B cell (primary cell): ENCODE data around the gene CFTR. TPM values are rescaled to one million over a fixed set of nuclear protein-coding genes. Genes with fewer than 3 reads are reported as not detected.

Source experiments
- ATAC-seq: fragments of 200-7000 bp; cut with Tn5 transposase; one replicate; pipeline ENCODE4 v1.10.0; 2021; ENCODE audit warnings: low read depth, mild to moderate bottlenecking, moderate number of reproducible peaks, moderate library complexity
- CTCF ChIA-PET: fragments of 350-600 bp; sonication (Branson Sonifier 250); formaldehyde crosslinking; loops from one replicate; lab custom pipeline; 2021; ENCODE audit warnings: antibody characterized with exemption, inconsistent platforms; lab: Charles Lee
- POLR2A ChIA-PET: fragments of 350-600 bp; sonication (Branson Sonifier 250); formaldehyde crosslinking; loops from one replicate; lab custom pipeline; 2021; ENCODE audit warnings: antibody characterized with exemption; lab: Charles Lee
- DNase-seq: peaks from one replicate; pipeline ENCODE4 v3.0.0; 2013
- H2AFZ ChIP-seq: 2 replicates; pipeline ENCODE4 v1.6.1; 2012; ENCODE audit warnings: mild to moderate bottlenecking, low read depth, low read length; ENCODE audit not compliant: insufficient read depth, poor library complexity, severe bottlenecking
- H3K27ac ChIP-seq, 2 donors: 1 replicate in 1 of 2; 2 replicates in 1 of 2; pipeline ENCODE4 v1.5.1; 2012 to 2013; ENCODE audit warnings: low read length in 2 of 2, mild to moderate bottlenecking in 2 of 2, moderate library complexity in 1 of 2
- H3K27me3 ChIP-seq, 4 experiments: fragments of 200-600 bp in 1 of 4; sonication (generic) in 1 of 4; replicated peaks in 1 of 4; 1 replicate in 2 of 4; 2 replicates in 2 of 4; pipeline versions ENCODE4 v1.6.1 to v1.7.0; 2013 to 2016; ENCODE audit warnings: low read length in 3 of 4, mild to moderate bottlenecking in 2 of 4, mixed read lengths in 1 of 4, moderate library complexity in 1 of 4; ENCODE audit not compliant: insufficient read depth in 4 of 4, control insufficient read depth in 3 of 4; ENCODE audit errors: control extremely low read depth in 1 of 4
- H3K36me3 ChIP-seq, 2 experiments: replicated peaks in 1 of 2; 1 replicate in 1 of 2; 2 replicates in 1 of 2; pipeline versions ENCODE4 v1.6.1 to v1.7.1; 2013; ENCODE audit warnings: low read length in 1 of 2; ENCODE audit not compliant: insufficient read depth in 2 of 2, control insufficient read depth in 1 of 2; ENCODE audit errors: control extremely low read depth in 1 of 2, extremely low read depth in 1 of 2
- H3K4me1 ChIP-seq, 2 donors: fragments of 200-600 bp in 1 of 2; sonication (generic) in 1 of 2; 1 replicate in 1 of 2; 2 replicates in 1 of 2; pipeline versions ENCODE4 v1.5.1 to v1.6.1; 2013 to 2017; ENCODE audit warnings: low read length in 2 of 2; ENCODE audit not compliant: control insufficient read depth in 2 of 2, insufficient read depth in 2 of 2
- H3K4me2 ChIP-seq: replicated peaks from 2 replicates; pipeline ENCODE3; 2012; ENCODE audit warnings: mild to moderate bottlenecking, low read depth, low read length; ENCODE audit not compliant: poor library complexity, severe bottlenecking
- H3K4me3 ChIP-seq, 5 experiments: fragments of 200-600 bp in 1 of 5; sonication (generic) in 1 of 5; 1 replicate in 3 of 5; 2 replicates in 2 of 5; pipeline versions ENCODE4 v1.5.1 to v1.7.0; 2011 to 2016; ENCODE audit warnings: low read length in 4 of 5, mild to moderate bottlenecking in 4 of 5, low read depth in 2 of 5, control low read depth in 1 of 5, moderate library complexity in 1 of 5; ENCODE audit not compliant: insufficient read depth in 1 of 5; ENCODE audit errors: control extremely low read depth in 1 of 5, extremely low read depth in 1 of 5
- H3K79me2 ChIP-seq: fragments of 200-600 bp; sonication (generic); one replicate; pipeline ENCODE4 v1.6.0; 2016; ENCODE audit warnings: low read length; ENCODE audit not compliant: control insufficient read depth, insufficient read depth
- H3K9ac ChIP-seq: fragments of 200-600 bp; sonication (generic); 2 replicates; pipeline ENCODE4 v1.6.1; 2017; ENCODE audit warnings: mild to moderate bottlenecking, low read length, moderate library complexity
- H3K9me3 ChIP-seq, 3 donors: one replicate each; pipeline versions ENCODE4 v1.6.1 to v1.7.1; 2013; ENCODE audit warnings: low read length in 2 of 3; ENCODE audit not compliant: control insufficient read depth in 2 of 3, insufficient read depth in 1 of 3; ENCODE audit errors: control extremely low read depth in 1 of 3
- H4K20me1 ChIP-seq: 2 replicates; pipeline ENCODE4 v1.6.0; 2012; ENCODE audit warnings: mild to moderate bottlenecking, low read length; ENCODE audit not compliant: insufficient read depth, control insufficient read depth, poor library complexity, severe bottlenecking
- H3K27ac Mint-ChIP-seq: one replicate; pipeline ENCODE4 v1.8.0; 2021; ENCODE audit warnings: mixed read lengths
- H3K27me3 Mint-ChIP-seq: one replicate; pipeline ENCODE4 v1.8.0; 2021; ENCODE audit warnings: mixed read lengths
- H3K4me1 Mint-ChIP-seq: one replicate; pipeline ENCODE4 v1.8.0; 2021; ENCODE audit warnings: mixed read lengths
- H3K4me3 Mint-ChIP-seq: one replicate; pipeline ENCODE4 v1.8.0; 2021; ENCODE audit warnings: mixed read lengths
- H3K9me3 Mint-ChIP-seq: one replicate; pipeline ENCODE4 v1.8.0; 2022; ENCODE audit warnings: mixed read lengths; ENCODE audit not compliant: insufficient read depth
- EZH2 ChIP-seq: IDR thresholded peaks from 2 replicates; pipeline ENCODE4 v1.6.1; 2012; ENCODE audit warnings: borderline replicate concordance, low read depth, mild to moderate bottlenecking, moderate library complexity, low read length; ENCODE audit not compliant: insufficient read depth, poor library complexity, severe bottlenecking
- WGBS: methylation state at CpG from one replicate; pipeline ENCODE4 v1.1.5; 2013; ENCODE audit warnings: missing lambda C conversion rate; ENCODE audit not compliant: insufficient coverage; 5-methylcytosine and 5-hydroxymethylcytosine counted together
- intact Hi-C: fragments of 100-400 bp; cut with micrococcal nuclease; formaldehyde crosslinking; loops from one replicate; pipeline ENCODE4 v1.10.0; 2022
- polyA plus RNA-seq: library from polyadenylated mRNA; depleted of rRNA; stranded (reverse); fragments of >200 nt; gene quantifications from 2 replicates; pipeline ENCODE4 v1.2.3, GENCODE V29; 2012
- total RNA-seq, 2 donors: library from RNA; stranded (reverse); fragments of 120-200 nt in 1 of 2; gene quantifications; 1 replicate in 1 of 2; 2 replicates in 1 of 2; pipeline versions ENCODE4 v1.2.3 to v1.2.4, GENCODE V29; 2013 to 2022
- TF ChIP-seq, protein P1 (sequence below): fragments of 200-600 bp; IDR thresholded peaks from one replicate; pipeline ENCODE4 v1.8.0; 2022; ENCODE audit warnings: antibody characterized with exemption, mild to moderate bottlenecking

Gene CFTR
- total and polyA plus RNA-seq, 2 donors (not counting 1 experiment from before 2014, with no cell fraction given): not detected

DNA sequence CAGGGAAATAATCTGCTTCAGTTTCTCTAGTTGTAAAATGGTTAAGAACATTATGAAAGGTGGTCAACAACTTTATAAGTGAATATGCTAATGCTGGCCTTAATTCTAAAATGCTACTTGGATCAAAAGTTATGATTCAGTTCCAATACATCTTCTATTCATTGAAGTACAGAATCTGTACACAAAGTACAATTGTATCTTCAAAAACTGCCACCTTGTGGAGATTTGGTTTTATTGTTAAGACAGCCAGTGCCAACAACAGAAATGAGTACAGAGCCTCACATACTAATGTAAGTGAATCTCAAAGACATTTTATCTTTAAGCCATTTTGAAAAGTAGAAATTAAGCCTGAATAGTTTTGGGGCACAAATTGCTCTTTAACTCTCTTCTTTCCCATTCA, 194.0 kb downstream of the CFTR start:
- no peak overlapping the region for H3K9ac ChIP-seq
- H3K27me3 Mint-ChIP-seq: no peaks in the 10 kb centered on the region
- no peaks in the 10 kb centered on the region for H3K4me1 Mint-ChIP-seq
- no peaks in the 10 kb centered on the region for H3K9me3 ChIP-seq
- no peaks in the 10 kb centered on the region for H3K27me3 ChIP-seq
- no peak overlapping the region for H3K4me3 Mint-ChIP-seq
- H3K36me3 ChIP-seq: no peaks in the 10 kb centered on the region
- DNase-seq (no peak), ATAC-seq (no peak)
- H3K9me3 Mint-ChIP-seq: no peaks in the 10 kb centered on the region
- no peak overlapping the region for H2AFZ ChIP-seq
- no peak overlapping the region for H3K4me3 ChIP-seq
- ChIA-PET CTCF (no interaction called here), POLR2A (no interaction called here)
- no peaks in the 10 kb centered on the region for H3K79me2 ChIP-seq
- no peak overlapping the region for H3K4me2 ChIP-seq
- H4K20me1 ChIP-seq: no peaks in the 10 kb centered on the region
- H3K4me1 ChIP-seq: no peaks in the 10 kb centered on the region
- intact Hi-C loops: no loop called here
- TF ChIP-seq, protein P1, sequence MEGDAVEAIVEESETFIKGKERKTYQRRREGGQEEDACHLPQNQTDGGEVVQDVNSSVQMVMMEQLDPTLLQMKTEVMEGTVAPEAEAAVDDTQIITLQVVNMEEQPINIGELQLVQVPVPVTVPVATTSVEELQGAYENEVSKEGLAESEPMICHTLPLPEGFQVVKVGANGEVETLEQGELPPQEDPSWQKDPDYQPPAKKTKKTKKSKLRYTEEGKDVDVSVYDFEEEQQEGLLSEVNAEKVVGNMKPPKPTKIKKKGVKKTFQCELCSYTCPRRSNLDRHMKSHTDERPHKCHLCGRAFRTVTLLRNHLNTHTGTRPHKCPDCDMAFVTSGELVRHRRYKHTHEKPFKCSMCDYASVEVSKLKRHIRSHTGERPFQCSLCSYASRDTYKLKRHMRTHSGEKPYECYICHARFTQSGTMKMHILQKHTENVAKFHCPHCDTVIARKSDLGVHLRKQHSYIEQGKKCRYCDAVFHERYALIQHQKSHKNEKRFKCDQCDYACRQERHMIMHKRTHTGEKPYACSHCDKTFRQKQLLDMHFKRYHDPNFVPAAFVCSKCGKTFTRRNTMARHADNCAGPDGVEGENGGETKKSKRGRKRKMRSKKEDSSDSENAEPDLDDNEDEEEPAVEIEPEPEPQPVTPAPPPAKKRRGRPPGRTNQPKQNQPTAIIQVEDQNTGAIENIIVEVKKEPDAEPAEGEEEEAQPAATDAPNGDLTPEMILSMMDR: no peak
- TF ChIP-seq EZH2: no peak
- H3K27ac Mint-ChIP-seq: no peak overlapping the region
- H3K27ac ChIP-seq: no peak overlapping the region

GRCh38 chr7:117674617-117675016, 194.8 kb downstream of the CFTR start:
- no peaks in the 10 kb centered on the region for H3K9me3 ChIP-seq
- no peak overlapping the region for H3K9ac ChIP-seq
- Mint-ChIP-seq H3K27me3 (no peaks in the 10 kb centered on the region), H3K27ac (no peak overlapping the region), H3K4me1 (no peaks in the 10 kb centered on the region), H3K4me3 (no peak overlapping the region), H3K9me3 (no peaks in the 10 kb centered on the region)
- no peaks in the 10 kb centered on the region for H4K20me1 ChIP-seq
- no peak overlapping the region for H3K27ac ChIP-seq
- no peaks in the 10 kb centered on the region for H3K27me3 ChIP-seq
- TF ChIP-seq, protein P1: no peak
- TF ChIP-seq EZH2: no peak
- DNase-seq (no peak), ATAC-seq (no peak)
- H3K4me3 ChIP-seq: no peak overlapping the region
- H3K4me2 ChIP-seq: no peak overlapping the region
- WGBS: 33% methylated on average over 1 of the region's 3 CpGs
- no peaks in the 10 kb centered on the region for H3K4me1 ChIP-seq
- no peak overlapping the region for H2AFZ ChIP-seq
- CTCF ChIA-PET: no interaction called here
- intact Hi-C loops: no loop called here
- H3K36me3 ChIP-seq: no peaks in the 10 kb centered on the region
- H3K79me2 ChIP-seq: no peaks in the 10 kb centered on the region
- POLR2A ChIA-PET: no interaction called here
